Caco-2 (cell line): Measurements from ENCODE around the gene TMEM202. TPM values are rescaled to one million over a fixed set of nuclear protein-coding genes. Genes with fewer than 3 reads are reported as not detected.
"Not testable (repeated sequence)": the region's sequence is repeated elsewhere in the genome, so short reads cannot be mapped to it uniquely, and the experiment has no call there.

ENCODE experiments used
- BruUV-seq: library from RNA; stranded (reverse); fragments of 400-500 nt; replicated peaks from 2 replicates; lab custom pipeline; 2021; lab: Mats Ljungman, UMichigan
- CTCF ChIA-PET: fragments of 300-600 bp; sonication (Branson Sonifier 250); formaldehyde crosslinking; loops from one replicate; lab custom pipeline; 2022; ENCODE audit warnings: antibody characterized with exemption; lab: Charles Lee
- POLR2A ChIA-PET: fragments of 300-600 bp; sonication (Branson Sonifier 250); formaldehyde crosslinking; loops from one replicate; lab custom pipeline; 2022; ENCODE audit warnings: antibody characterized with exemption; lab: Charles Lee
- DNase-seq, 2 experiments: peaks; one replicate each; pipeline versions ENCODE4 v3.0.0 to v3.0.0-alpha.2; 2020 to 2022
- H3K27me3 ChIP-seq: replicated peaks from 2 replicates; pipeline ENCODE4 v1.6.0; 2011; ENCODE audit warnings: low read length; ENCODE audit not compliant: control insufficient read depth, insufficient read depth
- H3K36me3 ChIP-seq: 2 replicates; pipeline ENCODE4 v1.5.1; 2011; ENCODE audit warnings: low read length; ENCODE audit not compliant: control insufficient read depth, insufficient read depth
- H3K4me1 ChIP-seq: fragments of 250-450 bp; sonication (Bioruptor Pico); 2 replicates; pipeline ENCODE4 v1.5.1; 2020; ENCODE audit warnings: mild to moderate bottlenecking
- H3K4me3 ChIP-seq: 2 replicates; pipeline ENCODE4 v1.5.1; 2011; ENCODE audit warnings: low read depth, mild to moderate bottlenecking, control low read depth, low read length
- H3K9me3 ChIP-seq: fragments of 250-450 bp; sonication (Bioruptor Pico); 2 replicates; pipeline ENCODE4 v1.5.1; 2020; ENCODE audit warnings: mild to moderate bottlenecking, moderate library complexity
- H3K27ac Mint-ChIP-seq: one replicate; pipeline ENCODE4 v1.8.0; 2022; ENCODE audit warnings: mixed read lengths; ENCODE audit not compliant: unreplicated experiment
- H3K27me3 Mint-ChIP-seq: one replicate; pipeline ENCODE4 v1.8.0; 2022; ENCODE audit warnings: mixed read lengths; ENCODE audit not compliant: insufficient read depth, unreplicated experiment
- H3K36me3 Mint-ChIP-seq: one replicate; pipeline ENCODE4 v1.8.0; 2022; ENCODE audit warnings: mild to moderate bottlenecking, mixed read lengths; ENCODE audit not compliant: insufficient read depth, unreplicated experiment
- H3K4me1 Mint-ChIP-seq: one replicate; pipeline ENCODE4 v1.8.0; 2022; ENCODE audit warnings: low read depth, mixed read lengths; ENCODE audit not compliant: unreplicated experiment
- H3K4me3 Mint-ChIP-seq: one replicate; pipeline ENCODE4 v1.8.0; 2022; ENCODE audit warnings: mild to moderate bottlenecking, moderate library complexity, mixed read lengths; ENCODE audit not compliant: unreplicated experiment
- H3K9me3 Mint-ChIP-seq: one replicate; pipeline ENCODE4 v1.8.0; 2022; ENCODE audit warnings: mixed read lengths; ENCODE audit not compliant: unreplicated experiment
- CTCF ChIP-seq, 2 experiments: fragments of 200-600 bp in 1 of 2; IDR thresholded peaks; 1 replicate in 1 of 2; 2 replicates in 1 of 2; pipeline versions ENCODE4 v1.5.1 to v1.8.0; 2011 to 2022; ENCODE audit warnings: antibody characterized with exemption in 1 of 2, control low read depth in 1 of 2, inconsistent platforms in 1 of 2, low read depth in 1 of 2, low read length in 1 of 2, mild to moderate bottlenecking in 1 of 2, moderate library complexity in 1 of 2; ENCODE audit not compliant: insufficient read depth in 1 of 2, severe bottlenecking in 1 of 2, unreplicated experiment in 1 of 2
- intact Hi-C: fragments of 100-400 bp; cut with micrococcal nuclease; formaldehyde crosslinking; loops from one replicate; pipeline ENCODE4 v1.10.0; 2022; ENCODE audit not compliant: unreplicated experiment
- total RNA-seq: library from RNA; stranded (reverse); gene quantifications from 2 replicates; pipeline ENCODE4 v1.2.3, GENCODE V29; 2022

TMEM202 gene
- total RNA-seq, 1 experiment from 2014 or later, result not detected

GRCh38 chr15:72415304-72415703 is 17.2 kb downstream of the TMEM202 start:
- no peak overlapping the region for H3K27ac Mint-ChIP-seq
- ChIA-PET POLR2A (no interaction called here), CTCF (no interaction called here)
- H3K4me1 ChIP-seq, result 0 out of 2 replicates have a peak, but pooled peaks cover 3% of the 10 kb centered on the region
- no peak overlapping the region for H3K4me3 ChIP-seq
- no peaks in the 10 kb centered on the region for H3K36me3 ChIP-seq
- BruUV-seq, result no TSS peak
- H3K9me3 ChIP-seq, result no peaks in the 10 kb centered on the region
- H3K4me1 Mint-ChIP-seq, result no peaks in the 10 kb centered on the region
- intact Hi-C loops, result no loop called here
- no peak overlapping the region for H3K4me3 Mint-ChIP-seq
- no peaks in the 10 kb centered on the region for H3K9me3 Mint-ChIP-seq
- no peak for TF ChIP-seq CTCF (IDR thresholded peaks at IDR 0.05; ENCODE audit: insufficient read depth in 1 of 2, low read depth in 1 of 2, low read length in 1 of 2, severe bottlenecking in 1 of 2, unreplicated experiment in 1 of 2)
- no peaks in the 10 kb centered on the region for H3K27me3 ChIP-seq
- H3K36me3 Mint-ChIP-seq, result no peaks in the 10 kb centered on the region
- DNase-seq, result no peak
- H3K27me3 Mint-ChIP-seq, result peaks cover 3% of the 10 kb centered on the region

- H3K4me1 ChIP-seq, H3K4me1 Mint-ChIP-seq, H3K36me3 ChIP-seq, intact Hi-C loops, H3K9me3 Mint-ChIP-seq, DNase-seq, BruUV-seq, H3K4me3 ChIP-seq, H3K4me3 Mint-ChIP-seq, H3K27me3 Mint-ChIP-seq, H3K27ac Mint-ChIP-seq, POLR2A ChIA-PET, H3K27me3 ChIP-seq, H3K36me3 Mint-ChIP-seq, H3K9me3 ChIP-seq, CTCF ChIA-PET: not testable (repeated sequence)
Observed at GRCh38 chr15:72419768-72420167, 21.7 kb downstream of the TMEM202 start.

GRCh38 chr15:72420576-72420975 is 22.5 kb downstream of the TMEM202 start:
- DNase-seq, result no peak
- Histone ChIP-seq H3K4me1 (no peaks in the 10 kb centered on the region), H3K9me3 (peaks cover 7% of the 10 kb centered on the region; the same call in 1 of the 2 replicates), H3K27me3 (no peaks in the 10 kb centered on the region), H3K4me3 (no peak overlapping the region), H3K36me3 (no peaks in the 10 kb centered on the region)
- TF ChIP-seq CTCF (IDR thresholded peaks at IDR 0.05; ENCODE audit: insufficient read depth in 1 of 2, low read depth in 1 of 2, low read length in 1 of 2, severe bottlenecking in 1 of 2, unreplicated experiment in 1 of 2), result no peak
- Mint-ChIP-seq H3K4me3 (no peak overlapping the region), H3K4me1 (no peaks in the 10 kb centered on the region), H3K36me3 (no peaks in the 10 kb centered on the region), H3K27me3 (no peaks in the 10 kb centered on the region), H3K9me3 (peaks cover 12% of the 10 kb centered on the region), H3K27ac (no peak overlapping the region)
- intact Hi-C loops, result no loop called here
- ChIA-PET POLR2A (no interaction called here), CTCF (no interaction called here)
- BruUV-seq, result no TSS peak

GRCh38 chr15:72421484-72421883 is 23.4 kb downstream of the TMEM202 start:
- Histone ChIP-seq H3K27me3 (no peaks in the 10 kb centered on the region), H3K9me3 (peaks cover 7% of the 10 kb centered on the region), H3K4me1 (no peaks in the 10 kb centered on the region), H3K36me3 (no peaks in the 10 kb centered on the region), H3K4me3 (no peak overlapping the region)
- POLR2A ChIA-PET, result no interaction called here
- no TSS peak for BruUV-seq
- no peak for DNase-seq
- Mint-ChIP-seq H3K4me3 (no peak overlapping the region), H3K36me3 (no peaks in the 10 kb centered on the region), H3K4me1 (no peaks in the 10 kb centered on the region), H3K27ac (no peak overlapping the region), H3K27me3 (no peaks in the 10 kb centered on the region), H3K9me3 (peaks cover 21% of the 10 kb centered on the region)
- CTCF ChIA-PET, result no interaction called here
- intact Hi-C loops, result no loop called here
- TF ChIP-seq CTCF (IDR thresholded peaks at IDR 0.05; ENCODE audit: insufficient read depth in 1 of 2, low read depth in 1 of 2, low read length in 1 of 2, severe bottlenecking in 1 of 2, unreplicated experiment in 1 of 2), result no peak
